ENCODE measurements around the gene ENOX1. TPM values are rescaled to one million over a fixed set of nuclear protein-coding genes. Genes with fewer than 3 reads are reported as not detected.

Gene ENOX1
- total and polyA plus RNA-seq, 9 of the 15 experiments (the other 6 are each of a cell fraction or from before 2014, with no cell fraction given) = not detected

GRCh38 chr13:43675577-43675976 lies 111.2 kb downstream of the ENOX1 start:
- H3K27me3 ChIP-seq (ENCODE audit: control insufficient read depth in 2 of 2, insufficient read depth in 2 of 2, low read length in 2 of 2) = no peaks in the 10 kb centered on the region
- H3K9ac ChIP-seq (ENCODE audit: insufficient read depth in 1 of 2, low read depth in 2 of 2, low read length in 2 of 2) = no peak overlapping the region
- H3K4me3 ChIP-seq = no peak overlapping the region
- DNase-seq (ENCODE audit: extremely low read depth in 1 of 4, low spot score in 3 of 4) (no peak), FAIRE-seq (no peak), ATAC-seq (no peak)
- ChIA-PET CTCF (ENCODE audit: low intra/inter-chr PET ratio) (no interaction called here), POLR2A (no interaction called here)
- H3K79me2 ChIP-seq (ENCODE audit: control insufficient read depth, insufficient read depth, low read length) = no peaks in the 10 kb centered on the region
- in situ Hi-C loops (cut with MboI) = no loop called here
- no peaks in the 10 kb centered on the region for H3K4me1 ChIP-seq (replicated peaks in 1 of 2; ENCODE audit: control insufficient read depth in 2 of 2, insufficient read depth in 2 of 2, low read length in 2 of 2)
- H4K20me1 ChIP-seq (replicated peaks; ENCODE audit: control insufficient read depth, insufficient read depth, low read length) = no peaks in the 10 kb centered on the region
- no TSS peak for BruUV-seq (replicated peaks)
- H3K4me2 ChIP-seq (ENCODE audit: insufficient read depth, low read length) = no peak overlapping the region
- intact Hi-C loops (cut with micrococcal nuclease) = no loop called here
- H3K9me1 ChIP-seq (ENCODE audit: control insufficient read depth, insufficient read depth, low read length) = no peaks in the 10 kb centered on the region
- no peaks in the 10 kb centered on the region for H3K9me3 ChIP-seq (replicated peaks; ENCODE audit: control insufficient read depth, insufficient read depth, low read depth, low read length)
- WGBS (ENCODE audit: insufficient coverage, low coverage, missing lambda C conversion rate) = 0% methylated on average over 5 of the region's 6 CpGs
- no peak overlapping the region for H2AFZ ChIP-seq (ENCODE audit: low read depth, low read length)
- no peaks in the 10 kb centered on the region for H3K36me3 ChIP-seq (ENCODE audit: control insufficient read depth, insufficient read depth, low read length)
- no peak for TF ChIP-seq CCAR2 (IDR thresholded peaks at IDR 0.05; ENCODE audit: low read depth, low read length)
- TF ChIP-seq SAFB (IDR thresholded peaks at IDR 0.05; ENCODE audit: borderline replicate concordance, low read depth, low read length) = no peak
- TF ChIP-seq, protein P1, sequence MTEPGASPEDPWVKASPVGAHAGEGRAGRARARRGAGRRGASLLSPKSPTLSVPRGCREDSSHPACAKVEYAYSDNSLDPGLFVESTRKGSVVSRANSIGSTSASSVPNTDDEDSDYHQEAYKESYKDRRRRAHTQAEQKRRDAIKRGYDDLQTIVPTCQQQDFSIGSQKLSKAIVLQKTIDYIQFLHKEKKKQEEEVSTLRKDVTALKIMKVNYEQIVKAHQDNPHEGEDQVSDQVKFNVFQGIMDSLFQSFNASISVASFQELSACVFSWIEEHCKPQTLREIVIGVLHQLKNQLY (CRISPR knock-in tag; conservative IDR thresholded peaks at IDR 0.05) = no peak
- TF ChIP-seq NUFIP1 (IDR thresholded peaks at IDR 0.05; ENCODE audit: partially characterized antibody) = no peak
- TF ChIP-seq GTF2F1 (IDR thresholded peaks at IDR 0.05; ENCODE audit: low read depth, low read length) = no peak
- TF ChIP-seq RFX7 (CRISPR knock-in tag; IDR thresholded peaks at IDR 0.05) = no peak
- TF ChIP-seq L3MBTL2 (IDR thresholded peaks at IDR 0.05) = no peak
- TF ChIP-seq ESRRA (IDR thresholded peaks at IDR 0.05; ENCODE audit: borderline replicate concordance, low read depth) = no peak
- no peak for TF ChIP-seq ZNF324 (CRISPR knock-in tag; IDR thresholded peaks at IDR 0.05)
- no peak for TF ChIP-seq CCNT2 (IDR thresholded peaks at IDR 0.05; ENCODE audit: borderline replicate concordance, extremely low read depth, insufficient read length, low read depth, low read length)
- no peak for TF ChIP-seq TBP (optimal IDR thresholded peaks at IDR 0.05; ENCODE audit: low read depth, low read length)
- TF ChIP-seq ELF2 (CRISPR knock-in tag; IDR thresholded peaks at IDR 0.05) = no peak
- TF ChIP-seq MCM5 (IDR thresholded peaks at IDR 0.05; ENCODE audit: low read depth) = no peak
- TF ChIP-seq PPARD (CRISPR knock-in tag; IDR thresholded peaks at IDR 0.05) = no peak
- no peak for TF ChIP-seq SMARCA5 (IDR thresholded peaks at IDR 0.05)
- TF ChIP-seq, protein P2, sequence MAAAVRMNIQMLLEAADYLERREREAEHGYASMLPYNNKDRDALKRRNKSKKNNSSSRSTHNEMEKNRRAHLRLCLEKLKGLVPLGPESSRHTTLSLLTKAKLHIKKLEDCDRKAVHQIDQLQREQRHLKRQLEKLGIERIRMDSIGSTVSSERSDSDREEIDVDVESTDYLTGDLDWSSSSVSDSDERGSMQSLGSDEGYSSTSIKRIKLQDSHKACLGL (CRISPR knock-in tag; IDR thresholded peaks at IDR 0.05; ENCODE audit: borderline replicate concordance, poor library complexity, severe bottlenecking) = no peak
- TF ChIP-seq ARHGAP35 (IDR thresholded peaks at IDR 0.05; ENCODE audit: partially characterized antibody) = no peak
- TF ChIP-seq ZNF311 (CRISPR knock-in tag; IDR thresholded peaks at IDR 0.05) = no peak
- TF ChIP-seq TRIM28 (IDR thresholded peaks at IDR 0.05) = no peak
- no peak for TF ChIP-seq FOXJ3 (CRISPR knock-in tag; IDR thresholded peaks at IDR 0.05)
- no peak overlapping the region for H3K27ac ChIP-seq (ENCODE audit: extremely low read depth, low read depth, low read length)
